HEK293T (cell line): ENCODE data around the gene SNRNP27.

Source experiments
- CTCF ChIA-PET: fragments of 350-600 bp; formaldehyde crosslinking; extraction: SDS; loops from one replicate; lab custom pipeline; 2021; ENCODE audit warnings: antibody characterized with exemption, inconsistent platforms; lab: Yijun Ruan, JAX
- POLR2A ChIA-PET: fragments of 350-600 bp; formaldehyde crosslinking; extraction: SDS; loops from one replicate; lab custom pipeline; 2020; ENCODE audit warnings: antibody characterized with exemption, inconsistent platforms; lab: Yijun Ruan, JAX
- DNase-seq: peaks from one replicate; pipeline ENCODE4 v3.0.0; 2012; ENCODE audit warnings: mixed read lengths; ENCODE audit errors: extremely low spot score
- ARNT ChIP-seq: fragments of 450-650 bp; IDR thresholded peaks from 2 replicates; pipeline ENCODE4 v1.6.1; 2017; ENCODE audit warnings: mild to moderate bottlenecking
- BHLHE40 ChIP-seq: fragments of 450-650 bp; IDR thresholded peaks from 2 replicates; pipeline ENCODE4 v1.6.1; 2016; ENCODE audit warnings: mild to moderate bottlenecking, moderate library complexity, borderline replicate concordance
- CTBP1 ChIP-seq: fragments of 450-650 bp; IDR thresholded peaks from 2 replicates; pipeline ENCODE4 v1.6.1; 2016; ENCODE audit warnings: borderline replicate concordance
- ELF4 ChIP-seq: fragments of 450-650 bp; IDR thresholded peaks from 2 replicates; pipeline ENCODE4 v1.6.1; 2017; ENCODE audit warnings: antibody characterized with exemption
- FOXA1 ChIP-seq: fragments of 450-650 bp; IDR thresholded peaks from 2 replicates; pipeline ENCODE4 v1.6.1; 2016; ENCODE audit warnings: mild to moderate bottlenecking
- FOXK2 ChIP-seq: fragments of 450-650 bp; IDR thresholded peaks from 2 replicates; pipeline ENCODE4 v1.6.1; 2016; ENCODE audit warnings: mild to moderate bottlenecking
- FOXM1 ChIP-seq: fragments of 450-650 bp; IDR thresholded peaks from 2 replicates; pipeline ENCODE4 v1.6.1; 2017; ENCODE audit warnings: mild to moderate bottlenecking, borderline replicate concordance
- HDGF ChIP-seq: fragments of 450-650 bp; IDR thresholded peaks from 2 replicates; pipeline ENCODE4 v1.6.1; 2017; ENCODE audit warnings: antibody characterized with exemption, borderline replicate concordance
- L3MBTL2 ChIP-seq: fragments of 450-650 bp; conservative IDR thresholded peaks from 2 replicates; pipeline ENCODE4 v1.6.1; 2016; ENCODE audit warnings: mild to moderate bottlenecking
- LEF1 ChIP-seq: fragments of 450-650 bp; IDR thresholded peaks from 2 replicates; pipeline ENCODE4 v1.6.1; 2017; ENCODE audit warnings: mild to moderate bottlenecking, borderline replicate concordance
- NFRKB ChIP-seq: fragments of 450-650 bp; IDR thresholded peaks from 2 replicates; pipeline ENCODE4 v1.6.1; 2016; ENCODE audit warnings: mild to moderate bottlenecking, moderate library complexity
- SP1 ChIP-seq: fragments of 450-650 bp; IDR thresholded peaks from 2 replicates; pipeline ENCODE4 v1.6.1; 2017
- SUZ12 ChIP-seq: fragments of 450-650 bp; IDR thresholded peaks from 2 replicates; pipeline ENCODE4 v1.6.1; 2016; ENCODE audit warnings: mild to moderate bottlenecking
- TARDBP ChIP-seq: fragments of 450-650 bp; IDR thresholded peaks from 2 replicates; pipeline ENCODE4 v1.6.1; 2016
- ZNF384 ChIP-seq: fragments of 450-650 bp; IDR thresholded peaks from 2 replicates; pipeline ENCODE4 v1.6.1; 2016
- TF ChIP-seq, protein P1 (sequence below): fragments of 450-650 bp; IDR thresholded peaks from 2 replicates; pipeline ENCODE4 v1.6.1; 2016

SNRNP27 gene

DNA sequence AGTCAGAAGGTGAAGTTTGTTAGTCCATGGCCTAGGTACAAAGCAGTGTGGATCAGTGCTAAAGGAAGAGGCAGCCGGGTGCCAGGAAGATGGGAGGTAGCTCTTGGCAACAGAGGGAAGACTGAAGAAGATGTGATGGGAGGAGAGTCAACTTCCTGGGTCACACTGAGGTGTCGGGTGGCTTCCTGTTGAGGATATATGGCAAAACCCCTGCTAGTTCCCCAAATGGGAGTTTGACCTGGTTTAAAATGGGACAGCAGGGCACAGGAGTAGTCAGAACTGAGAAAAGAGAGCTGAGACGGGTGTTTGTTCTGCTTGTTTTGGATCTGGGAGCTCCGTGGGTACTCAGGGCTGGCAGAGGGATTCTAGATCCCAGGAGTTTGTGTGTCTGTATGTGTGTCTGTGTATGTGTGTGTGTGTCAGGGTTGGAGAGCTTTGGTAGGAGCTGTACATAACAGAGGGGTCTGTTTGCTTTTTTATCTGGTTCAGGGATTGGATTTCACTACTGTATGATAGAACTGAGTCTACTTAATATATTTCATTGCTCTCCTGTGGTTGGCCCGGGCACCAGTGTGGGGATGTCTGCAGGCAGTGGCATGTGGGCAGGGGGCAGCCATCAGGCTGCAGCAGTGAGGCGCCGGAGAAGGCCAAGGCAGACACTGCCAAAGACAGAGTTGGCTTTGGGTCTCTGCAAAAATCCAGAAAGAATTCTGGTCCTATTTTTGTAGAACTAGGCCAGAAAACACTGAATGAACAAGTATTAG lies 38.3 kb downstream of the SNRNP27 start:
- POLR2A ChIA-PET, result interaction anchor here (1.5 kb wide), 1 partner anchor 210 kb away, joined by 5 read pairs; no protein-coding TSS in a partner anchor
- no peak for TF ChIP-seq L3MBTL2
- no peak for TF ChIP-seq ELF4
- TF ChIP-seq SP1, result no peak
- no peak for TF ChIP-seq FOXM1
- TF ChIP-seq FOXA1, result no peak
- no peak for TF ChIP-seq SUZ12
- no peak for TF ChIP-seq TARDBP
- no peak for TF ChIP-seq LEF1
- TF ChIP-seq ZNF384, result no peak
- TF ChIP-seq NFRKB, result no peak
- TF ChIP-seq ARNT, result no peak
- no peak for TF ChIP-seq CTBP1
- no peak for TF ChIP-seq HDGF
- no peak for TF ChIP-seq FOXK2
- TF ChIP-seq BHLHE40, result no peak
- TF ChIP-seq, protein P1, sequence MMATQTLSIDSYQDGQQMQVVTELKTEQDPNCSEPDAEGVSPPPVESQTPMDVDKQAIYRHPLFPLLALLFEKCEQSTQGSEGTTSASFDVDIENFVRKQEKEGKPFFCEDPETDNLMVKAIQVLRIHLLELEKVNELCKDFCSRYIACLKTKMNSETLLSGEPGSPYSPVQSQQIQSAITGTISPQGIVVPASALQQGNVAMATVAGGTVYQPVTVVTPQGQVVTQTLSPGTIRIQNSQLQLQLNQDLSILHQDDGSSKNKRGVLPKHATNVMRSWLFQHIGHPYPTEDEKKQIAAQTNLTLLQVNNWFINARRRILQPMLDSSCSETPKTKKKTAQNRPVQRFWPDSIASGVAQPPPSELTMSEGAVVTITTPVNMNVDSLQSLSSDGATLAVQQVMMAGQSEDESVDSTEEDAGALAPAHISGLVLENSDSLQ, result no peak
- CTCF ChIA-PET, result interaction anchor here (0.6 kb wide), 1 partner anchor 1307 kb away, joined by 3 read pairs; no protein-coding TSS in a partner anchor
- DNase-seq, result no peak

DNA sequence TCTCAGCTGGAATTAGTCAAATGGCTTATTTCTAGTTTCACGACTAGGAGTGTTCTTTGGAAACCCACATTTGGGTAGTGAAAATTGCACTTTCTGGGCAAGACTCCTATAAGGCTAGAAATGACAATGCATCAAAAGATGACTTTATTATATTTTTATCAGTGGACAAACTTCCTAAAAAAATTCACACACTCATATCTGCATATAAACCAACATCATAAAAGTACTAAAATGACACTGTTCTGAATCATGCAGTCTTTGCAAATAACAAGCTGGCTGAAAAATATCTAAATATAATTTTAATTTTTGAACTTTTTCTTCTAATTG lies 38.8 kb downstream of the SNRNP27 start:
- no peak for DNase-seq
- CTCF ChIA-PET, result interaction anchor here (0.6 to 1.2 kb wide), 2 partner anchors 9 to 1307 kb away, joined by 3 read pairs; no protein-coding TSS in a partner anchor
- POLR2A ChIA-PET, result interaction anchor here (1.5 kb wide), 1 partner anchor 209 kb away, joined by 5 read pairs; no protein-coding TSS in a partner anchor
- no peak for TF ChIP-seq ELF4
- no peak for TF ChIP-seq L3MBTL2
- TF ChIP-seq FOXM1, result no peak
- TF ChIP-seq CTBP1, result no peak
- TF ChIP-seq, protein P1, result no peak
- no peak for TF ChIP-seq FOXA1
- no peak for TF ChIP-seq HDGF

- TF ChIP-seq FOXA1 (no peak), SP1 (no peak), L3MBTL2 (no peak), FOXK2 (no peak), ARNT (no peak), CTBP1 (no peak), NFRKB (no peak)
- ChIA-PET CTCF (interaction anchor here (1.2 kb wide), 1 partner anchor 10 kb away, joined by 3 read pairs; no protein-coding TSS in a partner anchor), POLR2A (interaction anchor here (1.5 kb wide), 1 partner anchor 209 kb away, joined by 5 read pairs; no protein-coding TSS in a partner anchor)
- DNase-seq, result no peak
Measured at GRCh38 chr2:69933254-69933828, 39.6 kb downstream of the SNRNP27 start.

GRCh38 chr2:69933839-69934613 lies 40.3 kb downstream of the SNRNP27 start:
- TF ChIP-seq SP1, result no peak
- no peak for TF ChIP-seq L3MBTL2
- no peak for TF ChIP-seq SUZ12
- TF ChIP-seq, protein P1, result no peak
- no peak for TF ChIP-seq ELF4
- TF ChIP-seq FOXM1, result no peak
- no peak for TF ChIP-seq FOXA1
- TF ChIP-seq HDGF, result no peak
- no peak for TF ChIP-seq FOXK2
- no peak for TF ChIP-seq CTBP1
- TF ChIP-seq ARNT, result no peak
- TF ChIP-seq ZNF384, result no peak
- no peak for TF ChIP-seq NFRKB
- no peak for TF ChIP-seq LEF1
- no peak for TF ChIP-seq TARDBP
- TF ChIP-seq BHLHE40, result no peak
- ChIA-PET CTCF (interaction anchor here (1.2 kb wide), 1 partner anchor 10 kb away, joined by 3 read pairs; no protein-coding TSS in a partner anchor), POLR2A (interaction anchor here (1.5 kb wide), 1 partner anchor 208 kb away, joined by 5 read pairs; no protein-coding TSS in a partner anchor)
- no peak for DNase-seq

GRCh38 chr2:69934614-69934908 lies 40.8 kb downstream of the SNRNP27 start:
- TF ChIP-seq HDGF, result no peak
- no peak for TF ChIP-seq FOXA1
- TF ChIP-seq SP1, result no peak
- POLR2A ChIA-PET, result no interaction called here
- DNase-seq, result no peak
- CTCF ChIA-PET, result no interaction called here

DNA sequence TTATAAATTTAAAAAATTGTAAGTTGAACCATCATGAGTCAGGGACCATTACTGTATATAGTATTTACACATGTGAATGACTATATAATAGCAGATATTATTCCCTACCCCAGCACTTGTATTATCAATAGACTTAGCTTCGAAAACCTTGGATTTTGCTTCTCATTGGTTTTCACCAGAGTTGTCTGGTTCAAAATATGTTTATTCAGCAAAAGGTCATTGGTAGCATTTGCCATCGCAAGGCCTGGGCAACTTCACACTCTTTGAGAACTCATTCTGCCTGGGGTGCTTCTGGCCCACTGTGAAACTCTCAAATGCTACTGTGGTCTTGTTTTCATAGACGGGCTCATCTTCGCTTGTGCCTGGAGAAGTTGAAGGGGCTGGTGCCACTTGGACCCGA lies 41.3 kb downstream of the SNRNP27 start:
- DNase-seq, result no peak
- ChIA-PET CTCF (no interaction called here), POLR2A (no interaction called here)
- TF ChIP-seq BHLHE40, result no peak
- TF ChIP-seq HDGF, result no peak
- TF ChIP-seq SP1, result no peak
- TF ChIP-seq, protein P1, result no peak
- TF ChIP-seq TARDBP, result no peak
- no peak for TF ChIP-seq ARNT
- TF ChIP-seq NFRKB, result no peak
- no peak for TF ChIP-seq FOXM1
- no peak for TF ChIP-seq ZNF384
